ENCODE results near the gene CEP43.

CEP43 gene

DNA sequence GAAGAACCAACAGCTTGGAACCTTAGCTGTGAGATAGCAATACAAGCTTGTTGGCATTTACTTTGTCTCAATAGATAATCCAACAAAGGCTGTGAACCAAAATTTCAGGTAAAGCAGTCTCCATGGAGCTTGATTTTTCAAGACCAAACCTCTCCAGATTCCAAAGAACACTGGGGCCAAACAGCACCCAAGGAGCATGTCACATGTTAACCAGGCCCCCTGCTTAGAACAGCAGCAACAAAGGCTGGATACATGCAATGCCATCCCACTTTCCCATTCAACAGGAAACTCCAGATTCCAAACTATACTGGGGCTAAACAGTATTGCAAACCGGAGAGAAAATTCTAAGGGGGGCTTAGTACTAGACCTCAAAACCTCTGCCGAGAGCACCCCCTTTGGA, 27.1 kb upstream of the CEP43 start:
- no peak overlapping the region for H3K4me3 ChIP-seq (ENCODE audit: low read depth, low read length, poor library complexity, severe bottlenecking)
- H3K36me3 ChIP-seq (ENCODE audit: insufficient read depth, low read length), result no peaks in the 10 kb centered on the region
- no peak for TF ChIP-seq EZH2 (IDR thresholded peaks at IDR 0.05; ENCODE audit: borderline replicate concordance, low read length)
- no peak for TF ChIP-seq CTCF (IDR thresholded peaks at IDR 0.05; ENCODE audit: low read length)
- H3F3A ChIP-seq (ENCODE audit: insufficient read depth, low read length), result no peaks in the 10 kb centered on the region
- no peaks in the 10 kb centered on the region for H3K9me2 ChIP-seq (ENCODE audit: low read depth, low read length)
- no peak overlapping the region for H2AFZ ChIP-seq (ENCODE audit: low read length)
- H3K79me2 ChIP-seq (ENCODE audit: insufficient read depth, low read length), result no peaks in the 10 kb centered on the region
- H3K4me1 ChIP-seq (ENCODE audit: insufficient read depth, low read length, severe bottlenecking), result no peaks in the 10 kb centered on the region
- no peak overlapping the region for H3K4me2 ChIP-seq (ENCODE audit: low read length)
- no peak overlapping the region for H3K27ac ChIP-seq (ENCODE audit: low read depth, low read length, poor library complexity, severe bottlenecking)
- no peaks in the 10 kb centered on the region for H3K27me3 ChIP-seq (ENCODE audit: insufficient read depth, low read length)
- H3K9ac ChIP-seq (ENCODE audit: low read length), result no peak overlapping the region
- no peaks in the 10 kb centered on the region for H4K20me1 ChIP-seq (ENCODE audit: insufficient read depth, low read length)
- H3K9me3 ChIP-seq (ENCODE audit: low read length), result 0 out of 2 replicates have a peak, but pooled peaks cover 3% of the 10 kb centered on the region

DNA sequence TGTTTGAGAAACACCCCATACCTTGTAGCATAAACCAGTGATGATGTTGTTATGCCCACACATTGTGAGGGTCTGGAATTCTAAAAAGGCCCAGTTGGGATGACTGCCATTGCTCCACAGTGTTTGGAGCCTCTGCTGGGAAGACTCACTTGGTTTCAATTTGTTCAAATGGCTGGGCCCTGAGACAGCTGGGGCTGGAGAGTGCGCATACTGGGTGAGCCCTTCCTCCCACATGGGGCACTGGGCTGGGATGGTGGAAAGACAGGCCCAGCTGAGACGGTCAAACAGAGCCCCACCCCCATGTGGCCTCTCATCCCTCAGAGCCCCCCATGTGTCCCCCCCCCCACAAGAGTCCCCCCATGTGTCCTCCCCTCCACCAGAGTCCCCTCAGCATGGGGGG, 22.6 kb upstream of the CEP43 start:
- no peak overlapping the region for H3K9ac ChIP-seq (ENCODE audit: low read length)
- H3K4me1 ChIP-seq (ENCODE audit: insufficient read depth, low read length, severe bottlenecking), result no peaks in the 10 kb centered on the region
- H3K27ac ChIP-seq (ENCODE audit: low read depth, low read length, poor library complexity, severe bottlenecking), result no peak overlapping the region
- no peak overlapping the region for H2AFZ ChIP-seq (ENCODE audit: low read length)
- H3K27me3 ChIP-seq (ENCODE audit: insufficient read depth, low read length), result no peaks in the 10 kb centered on the region
- H3K4me3 ChIP-seq (ENCODE audit: low read depth, low read length, poor library complexity, severe bottlenecking), result no peak overlapping the region
- no peaks in the 10 kb centered on the region for H3K9me2 ChIP-seq (ENCODE audit: low read depth, low read length)
- H3K36me3 ChIP-seq (ENCODE audit: insufficient read depth, low read length), result no peaks in the 10 kb centered on the region
- H3K4me2 ChIP-seq (ENCODE audit: low read length), result no peak overlapping the region
- H4K20me1 ChIP-seq (ENCODE audit: insufficient read depth, low read length), result no peaks in the 10 kb centered on the region
- TF ChIP-seq CTCF (IDR thresholded peaks at IDR 0.05; ENCODE audit: low read length), result no peak
- TF ChIP-seq EZH2 (IDR thresholded peaks at IDR 0.05; ENCODE audit: borderline replicate concordance, low read length), result no peak
- H3K79me2 ChIP-seq (ENCODE audit: insufficient read depth, low read length), result no peaks in the 10 kb centered on the region
- H3K9me3 ChIP-seq (ENCODE audit: low read length), result no peaks in the 10 kb centered on the region
- no peaks in the 10 kb centered on the region for H3F3A ChIP-seq (ENCODE audit: insufficient read depth, low read length)

- H3K4me1 ChIP-seq (ENCODE audit: insufficient read depth, low read length, severe bottlenecking), result no peaks in the 10 kb centered on the region
- H3K27ac ChIP-seq (ENCODE audit: low read depth, low read length, poor library complexity, severe bottlenecking), result no peak overlapping the region
- TF ChIP-seq EZH2 (IDR thresholded peaks at IDR 0.05; ENCODE audit: borderline replicate concordance, low read length) (no peak), CTCF (IDR thresholded peaks at IDR 0.05; ENCODE audit: low read length) (no peak)
- H3K79me2 ChIP-seq (ENCODE audit: insufficient read depth, low read length), result no peaks in the 10 kb centered on the region
- no peaks in the 10 kb centered on the region for H3K27me3 ChIP-seq (ENCODE audit: insufficient read depth, low read length)
- H3K9me3 ChIP-seq (ENCODE audit: low read length), result no peaks in the 10 kb centered on the region
- H3K9me2 ChIP-seq (ENCODE audit: low read depth, low read length), result no peaks in the 10 kb centered on the region
- no peak overlapping the region for H3K4me2 ChIP-seq (ENCODE audit: low read length)
- H2AFZ ChIP-seq (ENCODE audit: low read length), result no peak overlapping the region
- no peaks in the 10 kb centered on the region for H3K36me3 ChIP-seq (ENCODE audit: insufficient read depth, low read length)
- H3K4me3 ChIP-seq (ENCODE audit: low read depth, low read length, poor library complexity, severe bottlenecking), result no peak overlapping the region
- H4K20me1 ChIP-seq (ENCODE audit: insufficient read depth, low read length), result no peaks in the 10 kb centered on the region
- H3F3A ChIP-seq (ENCODE audit: insufficient read depth, low read length), result no peaks in the 10 kb centered on the region
- no peak overlapping the region for H3K9ac ChIP-seq (ENCODE audit: low read length)
These were observed 21.3 kb upstream of the CEP43 start for GRCh38 chr6:166977621-166978525.

Measured in OCI-LY1 (cell line).